Stimulated activated CD4-positive, alpha-beta T cell treated with anti-CD3 and anti-CD28 coated beads, Interleukin-4, amount 100 ng/mL, for 1 hour (primary cell): ENCODE data around the gene FBXL19.

Experiments used
- DNase-seq: peaks from one replicate; pipeline ENCODE4 v3.0.0-alpha.2; 2020

FBXL19 gene

GRCh38 chr16:30969246-30969842 lies 46.0 kb downstream of the FBXL19 start:
- DNase-seq = no peak

- no peak for DNase-seq
Observed at GRCh38 chr16:30971298-30971697, 47.9 kb downstream of the FBXL19 start.

GRCh38 chr16:30972872-30973271 lies 49.5 kb downstream of the FBXL19 start:
- DNase-seq = no peak

DNA sequence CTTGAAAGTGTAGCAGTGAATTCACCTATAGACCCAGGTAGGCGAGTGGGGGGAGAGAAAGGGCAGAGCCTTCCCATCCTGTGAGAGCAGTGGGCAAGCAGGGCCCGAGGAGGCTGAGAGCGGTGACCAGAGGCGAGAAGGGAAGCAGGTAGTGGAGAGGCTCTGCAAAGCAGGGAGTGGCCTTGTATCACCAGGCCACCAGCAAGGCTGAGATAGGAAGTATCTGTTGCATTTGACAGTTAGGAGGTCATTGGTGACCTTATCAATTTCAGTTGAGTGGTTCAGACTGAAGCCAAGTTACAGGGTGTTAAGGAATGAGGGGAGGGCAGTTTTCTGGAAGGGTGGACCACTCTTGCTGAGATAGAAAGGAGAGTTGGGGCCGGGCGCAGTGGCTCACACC lies 51.0 kb downstream of the FBXL19 start:
- DNase-seq = no peak

- DNase-seq = no peak
Observed at GRCh38 chr16:30976486-30976885, 53.1 kb downstream of the FBXL19 start.

- peak; percentile 22 for DNase-seq
Observed at GRCh38 chr16:30977502-30977901, 54.1 kb downstream of the FBXL19 start.

GRCh38 chr16:30979170-30980022 lies 56.0 kb downstream of the FBXL19 start:
- no peak for DNase-seq

DNA sequence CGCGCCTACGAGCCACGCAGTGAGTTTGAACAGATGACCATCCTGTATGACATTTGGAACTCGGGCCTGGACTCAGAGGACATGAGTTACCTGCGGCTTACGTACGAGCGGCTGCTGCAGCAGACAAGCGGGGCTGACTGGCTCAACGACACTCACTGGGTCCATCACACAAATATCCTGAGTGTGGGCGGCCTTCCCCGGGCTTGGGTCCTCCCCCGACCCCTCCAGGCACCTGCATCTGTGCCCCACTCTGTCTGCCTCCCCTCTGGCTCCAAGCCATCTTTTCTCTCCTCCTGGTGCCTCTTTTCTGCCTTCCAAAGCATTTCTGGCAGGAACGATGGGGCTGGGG lies 56.6 kb downstream of the FBXL19 start:
- DNase-seq = no peak

- DNase-seq = no peak
Observed at GRCh38 chr16:30980434-30980833, 57.1 kb downstream of the FBXL19 start.

DNA sequence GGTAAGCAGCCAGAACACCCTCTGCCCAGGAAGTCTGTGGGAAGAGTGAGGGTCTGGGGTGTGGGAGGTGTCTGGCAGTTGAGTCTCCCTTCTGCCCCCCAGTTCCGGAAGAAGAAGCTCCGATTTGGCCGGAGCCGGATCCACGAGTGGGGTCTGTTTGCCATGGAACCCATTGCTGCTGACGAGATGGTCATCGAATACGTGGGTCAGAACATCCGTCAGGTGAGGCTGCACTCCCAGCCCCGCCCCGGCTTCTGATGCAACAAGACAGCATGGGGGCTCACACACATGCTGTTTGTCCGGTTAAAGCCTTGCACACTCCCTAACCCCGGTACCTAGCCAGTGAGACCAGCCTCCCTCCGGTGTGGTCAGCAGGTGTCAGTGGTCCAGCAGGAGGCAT lies 57.6 kb downstream of the FBXL19 start:
- no peak for DNase-seq

DNA sequence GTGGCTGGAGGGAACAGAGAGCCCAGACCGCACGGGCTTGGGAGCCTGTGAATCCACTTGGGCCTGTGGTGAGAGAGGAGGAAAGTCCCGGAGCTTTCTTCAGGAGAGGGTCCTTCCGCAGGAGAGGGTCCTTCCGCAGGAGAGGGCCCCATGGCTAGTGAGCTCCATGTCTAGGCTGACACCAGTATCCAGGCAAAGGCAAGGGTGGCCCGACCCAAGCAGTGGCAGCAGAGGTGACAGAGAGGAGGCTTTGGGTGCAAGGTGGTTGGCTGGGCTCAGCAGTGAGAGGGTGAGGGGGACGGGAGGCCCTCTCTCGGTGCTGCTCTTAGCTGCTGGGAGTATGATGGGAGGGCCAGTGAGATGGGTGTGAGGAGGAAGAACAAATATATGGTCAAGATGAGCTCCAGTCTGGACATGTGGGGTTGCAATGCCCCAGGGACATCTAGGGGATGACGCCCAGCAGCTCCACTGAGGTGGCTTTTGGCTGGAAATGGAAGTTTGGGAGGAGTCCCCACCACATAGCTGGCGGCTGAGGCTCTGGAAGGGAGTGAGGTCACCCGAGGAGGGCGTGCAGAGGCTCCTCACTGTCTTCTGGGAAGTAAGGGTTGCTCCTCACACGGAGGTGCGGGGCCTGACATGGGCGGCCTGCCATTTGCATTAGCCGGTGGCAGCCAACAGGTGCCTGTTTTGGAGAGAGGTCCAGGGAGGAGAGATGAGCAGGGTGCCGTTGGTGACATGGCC lies 59.3 kb downstream of the FBXL19 start:
- DNase-seq = no peak

DNA sequence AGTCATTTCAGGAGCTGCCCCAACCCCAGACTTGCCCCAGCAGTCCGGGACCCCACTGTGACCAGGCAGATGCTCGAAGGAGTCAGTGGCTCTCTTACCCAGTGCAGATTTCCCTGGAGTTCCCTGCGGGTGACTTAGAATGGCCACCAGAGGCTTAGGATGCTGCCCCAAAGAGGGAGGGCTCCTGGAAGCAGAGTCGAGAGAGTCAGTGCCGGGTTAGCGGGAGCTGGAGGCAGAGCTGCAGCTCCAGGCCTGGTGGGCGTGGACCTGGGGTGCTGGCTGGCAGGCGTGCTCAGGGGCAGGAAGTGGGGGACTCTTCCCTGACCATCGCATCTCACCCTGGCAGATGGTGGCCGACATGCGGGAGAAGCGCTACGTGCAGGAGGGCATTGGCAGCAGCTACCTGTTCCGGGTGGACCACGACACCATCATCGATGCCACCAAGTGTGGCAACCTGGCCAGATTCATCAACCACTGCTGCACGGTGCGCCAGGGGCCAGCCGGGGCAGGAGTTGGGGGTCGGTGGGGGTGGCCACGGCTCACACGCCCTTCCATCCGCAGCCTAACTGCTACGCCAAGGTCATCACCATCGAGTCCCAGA lies 60.0 kb downstream of the FBXL19 start:
- no peak for DNase-seq

GRCh38 chr16:30983898-30984610 lies 60.7 kb downstream of the FBXL19 start:
- no peak for DNase-seq

DNA sequence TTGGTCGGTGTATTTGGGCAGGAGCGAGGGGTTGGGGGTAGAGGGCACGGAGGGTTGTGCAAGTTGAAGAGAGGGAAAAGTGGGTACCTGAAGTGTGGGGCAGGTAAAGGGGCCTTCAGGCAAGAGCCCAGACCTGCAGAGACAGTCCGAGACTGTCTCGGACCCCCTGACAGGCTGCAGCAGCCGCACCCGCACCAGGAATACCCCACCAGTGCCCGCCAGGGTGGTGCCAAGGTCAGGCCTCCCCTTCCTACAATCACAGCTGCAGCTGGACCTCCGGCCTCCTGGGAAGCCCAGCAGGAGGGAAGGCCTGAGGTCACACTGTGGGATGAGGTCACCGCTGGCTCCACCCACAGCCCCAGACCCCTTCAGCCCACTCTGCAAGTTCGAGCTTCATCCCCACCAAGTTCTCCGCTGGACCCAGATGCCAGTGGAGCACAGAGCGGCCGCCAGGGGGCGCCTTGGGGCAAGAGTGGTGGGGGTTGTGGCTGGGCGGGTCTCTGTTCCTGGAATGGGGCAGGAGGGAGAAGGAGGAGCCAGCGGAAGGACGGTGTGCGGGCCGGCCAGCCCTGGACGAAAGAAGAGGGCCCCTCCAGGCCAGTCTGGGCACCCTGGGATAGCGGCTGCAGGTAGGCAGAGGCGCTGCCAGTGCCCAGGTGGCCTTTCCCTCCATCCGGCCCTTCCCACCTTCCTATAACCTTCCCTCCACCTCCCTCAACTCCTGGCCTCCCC lies 61.5 kb downstream of the FBXL19 start, which contains the start of gene HSD3B7:
Gene HSD3B7 (plus strand): TSS at position 539 of the 732 bp plus-strand sequence. CDS start 452 bp downstream, outside the sequence.
- DNase-seq = peak; percentile 83

DNA sequence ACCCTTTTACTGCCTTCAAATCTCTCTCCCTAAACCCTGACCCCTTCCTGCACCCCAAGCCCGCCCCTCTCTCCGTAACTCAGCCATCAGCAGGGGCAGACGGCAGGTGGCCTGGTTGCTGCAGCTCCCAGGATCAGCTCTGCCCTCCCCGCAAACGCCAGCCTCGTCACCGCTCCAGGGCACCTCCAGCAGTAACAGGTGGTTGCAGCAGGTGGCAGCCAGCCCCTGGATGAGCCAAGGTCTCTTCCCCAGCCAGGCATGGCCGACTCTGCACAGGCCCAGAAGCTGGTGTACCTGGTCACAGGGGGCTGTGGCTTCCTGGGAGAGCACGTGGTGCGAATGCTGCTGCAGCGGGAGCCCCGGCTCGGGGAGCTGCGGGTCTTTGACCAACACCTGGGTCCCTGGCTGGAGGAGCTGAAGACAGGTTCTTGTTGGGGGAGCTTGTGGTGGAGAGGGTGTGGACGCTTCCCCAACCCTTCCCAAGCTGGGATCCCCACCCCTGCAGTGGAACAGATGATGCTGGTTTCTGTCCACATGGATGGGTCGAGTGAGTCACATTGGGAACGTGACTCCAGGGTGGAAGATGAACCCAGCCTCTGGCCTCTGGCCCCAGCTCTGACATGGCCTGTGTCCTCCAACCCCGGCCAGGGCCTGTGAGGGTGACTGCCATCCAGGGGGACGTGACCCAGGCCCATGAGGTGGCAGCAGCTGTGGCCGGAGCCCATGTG lies 62.2 kb downstream of the FBXL19 start:
- no peak for DNase-seq

- DNase-seq = no peak
Observed at GRCh38 chr16:30986129-30986991, 63.0 kb downstream of the FBXL19 start.

GRCh38 chr16:30987581-30988190 lies 64.3 kb downstream of the FBXL19 start:
- no peak for DNase-seq

GRCh38 chr16:30989469-30990047 lies 66.2 kb downstream of the FBXL19 start:
- DNase-seq = no peak

DNA sequence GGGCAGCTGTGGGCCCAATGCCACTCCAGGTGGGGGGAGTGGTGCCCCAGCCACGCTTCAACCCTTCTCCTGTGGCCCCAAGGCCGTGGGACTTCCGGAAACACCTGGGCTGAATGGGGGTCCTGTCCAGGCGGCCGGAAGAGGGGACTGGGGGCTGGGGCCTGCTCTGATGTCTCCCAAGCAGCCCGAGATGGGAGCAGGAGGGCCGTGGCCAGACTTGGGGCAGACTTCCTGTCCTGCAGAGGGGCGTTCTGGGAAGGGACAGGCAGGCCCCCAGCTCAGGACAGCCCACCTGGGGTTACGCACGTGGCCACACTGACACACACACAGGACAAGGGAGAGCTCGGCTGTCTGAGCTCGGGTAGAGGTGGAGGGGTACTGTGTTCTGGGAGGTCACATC lies 66.7 kb downstream of the FBXL19 start:
- DNase-seq = no peak
